GM19452 (cell line): ENCODE results near the gene EPSTI1.
"Not testable (repeated sequence)": the region's sequence is repeated elsewhere in the genome, so short reads cannot be mapped to it uniquely, and the experiment has no call there.

Source experiments
- ATAC-seq: cut with Tn5 transposase; IDR thresholded peaks from one replicate; pipeline ENCODE4 v1.9.1; 2021; ENCODE audit not compliant: unreplicated experiment

Gene EPSTI1

GRCh38 chr13:42899266-42899665 is 92.8 kb downstream of the EPSTI1 start:
- ATAC-seq, result no peak

- ATAC-seq, result no peak
Measured at GRCh38 chr13:42895776-42896175, 96.3 kb downstream of the EPSTI1 start.

GRCh38 chr13:42894765-42895243 is 97.2 kb downstream of the EPSTI1 start:
- no peak for ATAC-seq

- no peak for ATAC-seq
Measured at GRCh38 chr13:42893214-42893671, 98.8 kb downstream of the EPSTI1 start.

- no peak for ATAC-seq
Measured at GRCh38 chr13:42892760-42893159, 99.3 kb downstream of the EPSTI1 start.

GRCh38 chr13:42891591-42891990 is 100.5 kb downstream of the EPSTI1 start:
- ATAC-seq, result no peak

GRCh38 chr13:42885325-42885724 is 106.7 kb downstream of the EPSTI1 start:
- ATAC-seq, result no peak

- no peak for ATAC-seq
Measured at GRCh38 chr13:42883771-42884467, 108.1 kb downstream of the EPSTI1 start.

GRCh38 chr13:42883142-42883541 is 108.9 kb downstream of the EPSTI1 start:
- no peak for ATAC-seq

- no peak for ATAC-seq
Measured at GRCh38 chr13:42880056-42880605, 111.9 kb downstream of the EPSTI1 start.

GRCh38 chr13:42878721-42879120 is 113.3 kb downstream of the EPSTI1 start:
- no peak for ATAC-seq

- ATAC-seq, result no peak
Measured at GRCh38 chr13:42876887-42877545, 115.0 kb downstream of the EPSTI1 start.

- ATAC-seq, result peak; percentile 92
Measured at GRCh38 chr13:42876270-42876714, 115.7 kb downstream of the EPSTI1 start.

- peak; percentile 21 for ATAC-seq
Measured at GRCh38 chr13:42875475-42876269, 116.4 kb downstream of the EPSTI1 start.

GRCh38 chr13:42874221-42874620 is 117.8 kb downstream of the EPSTI1 start:
- no peak for ATAC-seq

- ATAC-seq, result no peak
Measured at GRCh38 chr13:42873081-42873480, 119.0 kb downstream of the EPSTI1 start.

GRCh38 chr13:42867232-42867631 is 124.8 kb downstream of the EPSTI1 start:
- ATAC-seq, result no peak

- no peak for ATAC-seq
Measured at GRCh38 chr13:42865768-42866102, 126.3 kb downstream of the EPSTI1 start.

- no peak for ATAC-seq
Measured at GRCh38 chr13:42864952-42865767, 126.9 kb downstream of the EPSTI1 start.

- ATAC-seq, result not testable (repeated sequence)
Measured at GRCh38 chr13:42862370-42862769, 129.7 kb downstream of the EPSTI1 start.
